CD4-positive, alpha-beta T cell treated with Interleukin-4 for 1 hour (primary cell): ENCODE data around the gene SCG5.

ENCODE experiments used
- DNase-seq, 2 donors: peaks; one replicate each; pipeline ENCODE4 v3.0.0-alpha.2; 2020 to 2022

SCG5 gene

GRCh38 chr15:32659340-32660155, 18.0 kb downstream of the SCG5 start:
- DNase-seq = no peak

DNA sequence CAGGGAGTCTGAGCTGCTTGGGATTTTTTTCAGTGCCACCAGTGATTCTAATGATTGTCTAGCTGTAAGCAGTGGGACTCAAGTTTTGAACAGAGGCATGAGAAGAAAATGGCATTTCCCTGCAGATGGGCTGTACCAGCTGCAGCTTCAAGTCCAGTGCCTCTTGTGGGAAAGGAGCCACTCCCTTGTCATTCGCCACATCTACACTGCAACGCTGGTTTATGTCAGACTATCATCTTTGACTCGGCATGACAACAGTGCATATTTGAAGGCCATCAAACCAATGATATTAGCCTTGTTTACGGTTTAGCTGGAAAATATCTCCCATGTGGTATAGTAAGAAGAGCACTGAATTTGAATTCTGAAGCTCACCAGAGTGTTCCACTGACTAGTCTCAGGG, 22.2 kb downstream of the SCG5 start:
- no peak for DNase-seq

- DNase-seq = no peak
Measured at GRCh38 chr15:32664796-32665195, 23.3 kb downstream of the SCG5 start.

DNA sequence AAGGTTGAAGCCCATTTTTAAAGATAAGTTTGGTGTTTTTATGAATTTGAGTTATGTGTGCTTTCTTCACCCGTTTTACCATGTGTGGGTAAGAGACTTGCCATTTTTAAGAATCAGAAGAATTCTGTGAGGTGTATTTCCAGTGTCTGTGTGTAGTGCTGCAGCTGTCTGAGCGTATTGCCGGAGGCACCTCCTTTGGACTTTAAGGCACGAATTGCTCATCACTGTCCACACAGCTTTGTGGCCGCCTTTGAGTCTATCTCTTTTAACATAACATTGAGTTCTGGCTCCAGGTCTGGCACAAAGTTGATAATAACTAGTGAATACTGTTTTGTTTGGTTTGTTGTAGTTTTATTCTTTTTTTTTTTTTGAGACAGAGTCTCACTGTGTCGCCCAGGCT, 25.8 kb downstream of the SCG5 start:
- no peak for DNase-seq

GRCh38 chr15:32668942-32669341, 27.4 kb downstream of the SCG5 start:
- no peak for DNase-seq

- no peak for DNase-seq
Measured at GRCh38 chr15:32669896-32670611, 28.5 kb downstream of the SCG5 start.

- DNase-seq = no peak
Measured at GRCh38 chr15:32670623-32671022, 29.1 kb downstream of the SCG5 start.

DNA sequence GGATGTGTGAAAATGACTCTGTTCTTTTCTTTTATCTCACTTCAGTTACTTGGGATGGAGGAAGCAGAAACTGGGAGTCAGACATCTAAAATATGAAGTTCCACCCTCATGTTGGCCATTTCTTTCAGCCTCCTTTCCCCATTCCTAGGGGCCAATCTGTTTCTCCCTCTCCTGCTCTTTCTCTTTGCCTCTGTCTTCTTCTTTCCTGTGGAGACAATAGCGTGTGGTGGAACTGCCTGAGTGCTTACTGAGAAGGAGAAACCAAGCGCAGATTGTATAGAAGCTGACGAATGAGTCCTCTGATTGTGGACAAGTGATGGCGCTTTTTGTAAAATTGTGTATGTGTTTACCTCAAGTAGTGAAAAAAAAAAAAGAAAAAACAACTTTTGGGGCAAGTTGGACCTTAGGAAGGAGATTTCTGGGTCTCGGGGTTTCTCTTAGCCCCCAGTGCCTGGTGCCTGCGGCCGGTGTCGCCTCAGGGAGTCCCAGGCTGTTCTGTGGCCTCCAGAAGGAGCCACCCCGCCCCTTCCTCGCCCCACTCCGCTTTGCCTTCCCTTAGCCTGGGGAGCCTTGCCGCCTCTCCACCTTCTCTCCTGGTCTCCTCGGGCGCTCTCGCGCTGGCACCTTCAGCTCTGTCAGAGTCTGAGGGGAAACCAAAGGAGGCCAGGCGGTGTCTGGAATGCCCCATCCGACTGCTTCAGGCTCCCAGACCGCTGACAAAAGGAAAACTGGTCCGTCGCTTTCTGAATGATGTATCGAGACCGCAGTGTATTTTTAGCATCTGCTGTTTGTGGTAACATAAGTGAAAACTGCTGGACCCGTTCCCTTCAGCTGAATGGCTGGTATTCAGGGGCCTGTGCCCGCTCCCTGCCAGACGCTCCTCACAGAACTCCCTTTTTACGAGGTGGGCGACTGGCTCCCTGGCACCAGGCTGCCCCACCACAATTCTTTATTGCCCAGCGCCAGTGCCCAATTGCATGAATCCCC, 30.1 kb downstream of the SCG5 start:
- DNase-seq = no peak

DNA sequence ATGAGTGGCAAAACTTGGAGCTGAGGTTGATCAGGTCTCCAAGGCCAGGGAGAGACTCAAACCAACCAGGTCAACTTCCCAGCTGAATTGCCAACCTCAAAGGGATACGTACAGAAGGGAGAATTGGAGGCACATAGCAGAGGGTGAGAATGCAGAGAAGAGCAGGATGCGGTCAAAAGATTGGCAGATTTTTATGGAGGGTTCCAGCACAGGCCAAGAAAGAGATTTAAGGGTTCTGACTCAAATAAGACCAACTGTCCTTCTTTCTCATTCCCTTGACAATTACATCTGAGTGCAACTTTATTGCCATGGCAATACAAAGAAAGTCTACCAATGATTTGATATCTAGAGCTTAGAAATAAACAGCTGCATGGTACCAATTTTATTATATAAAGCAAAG, 33.2 kb downstream of the SCG5 start:
- DNase-seq = no peak

DNA sequence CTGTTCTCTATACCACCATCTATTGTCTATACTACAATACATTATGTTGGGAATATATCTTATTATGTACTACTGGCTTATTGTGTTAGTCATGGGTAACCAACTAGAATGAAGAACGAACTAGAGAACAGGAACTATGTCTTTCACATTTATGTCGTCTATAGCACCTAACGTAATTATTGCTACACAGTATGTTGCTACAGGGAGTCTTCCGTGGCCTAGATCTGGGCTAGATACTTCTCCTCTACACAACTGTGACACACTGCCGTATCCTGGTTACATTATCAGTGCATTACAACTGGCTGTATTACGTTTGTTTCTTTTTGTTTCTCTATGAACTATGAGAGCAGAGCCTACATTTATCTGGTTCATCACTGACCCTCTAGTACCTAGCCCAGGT, 34.0 kb downstream of the SCG5 start:
- DNase-seq = no peak

GRCh38 chr15:32676169-32676568, 34.7 kb downstream of the SCG5 start:
- no peak for DNase-seq

GRCh38 chr15:32677238-32677750, 35.8 kb downstream of the SCG5 start:
- no peak for DNase-seq

DNA sequence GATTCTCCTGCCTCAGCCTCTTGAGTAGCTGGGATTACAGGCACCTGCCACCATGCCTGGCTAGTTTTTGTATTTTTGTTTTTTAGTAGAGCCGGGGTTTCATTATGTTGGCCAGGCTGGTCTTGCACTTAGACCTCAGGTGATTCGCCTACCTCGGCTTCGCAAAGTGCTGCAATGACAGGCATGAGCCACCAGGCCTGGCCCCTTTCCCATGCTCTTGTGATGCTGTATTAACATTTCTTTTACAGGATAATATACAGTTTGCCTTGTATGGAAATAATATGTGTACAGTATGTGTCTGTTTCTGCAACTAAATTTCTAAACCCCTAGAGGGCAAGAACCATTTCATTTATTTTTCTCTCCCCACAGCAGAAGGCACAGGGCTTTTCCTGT, 37.8 kb downstream of the SCG5 start:
- no peak for DNase-seq

DNA sequence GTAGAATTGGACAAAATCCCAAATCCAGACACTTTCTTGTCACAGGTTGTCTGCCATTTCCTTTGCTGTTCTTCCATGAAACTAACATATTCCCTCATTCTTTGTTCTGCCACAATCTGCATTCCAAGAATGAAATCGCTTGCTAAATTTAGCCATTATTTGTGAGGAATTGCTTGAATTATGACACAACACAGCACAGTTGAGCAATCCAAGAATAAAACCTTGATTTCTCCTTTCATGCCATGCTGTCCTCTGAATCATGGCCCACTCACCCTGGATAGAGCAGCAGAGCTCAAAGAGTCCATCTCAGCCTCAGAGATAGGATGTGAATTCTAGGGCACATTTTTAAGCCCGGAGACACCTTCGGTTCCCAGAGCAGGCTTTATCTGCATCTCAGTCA, 41.1 kb downstream of the SCG5 start:
- DNase-seq = no peak

DNA sequence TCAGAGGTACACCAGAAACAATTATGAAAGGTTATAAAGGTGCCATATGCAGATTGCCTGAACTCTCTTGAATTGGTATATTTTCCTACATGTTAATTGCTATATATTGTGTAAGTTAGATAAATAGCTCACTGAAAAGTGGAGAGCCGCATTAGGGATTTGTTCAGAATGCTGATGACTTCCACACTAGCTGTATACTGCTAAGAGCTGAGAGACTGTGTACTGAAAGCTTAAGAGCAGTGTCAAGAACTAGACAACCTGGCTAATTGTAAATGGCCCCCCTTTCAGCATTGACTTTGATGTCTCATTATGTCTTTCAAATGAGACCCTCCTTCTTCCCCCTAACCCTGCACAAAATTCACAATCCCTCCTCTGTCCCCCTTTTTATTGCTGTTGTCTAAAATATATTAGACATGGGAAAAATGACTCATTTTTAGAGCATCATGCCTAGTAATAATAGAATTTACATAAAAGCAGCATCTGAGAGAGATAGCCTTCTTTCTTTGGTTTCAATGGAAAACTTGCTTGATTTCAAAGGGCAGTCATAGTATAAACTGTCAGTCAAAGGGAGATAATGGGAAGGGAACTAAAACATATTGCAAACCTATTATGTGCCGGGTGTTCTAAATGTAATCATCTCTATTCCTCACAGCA, 41.6 kb downstream of the SCG5 start:
- DNase-seq = no peak

DNA sequence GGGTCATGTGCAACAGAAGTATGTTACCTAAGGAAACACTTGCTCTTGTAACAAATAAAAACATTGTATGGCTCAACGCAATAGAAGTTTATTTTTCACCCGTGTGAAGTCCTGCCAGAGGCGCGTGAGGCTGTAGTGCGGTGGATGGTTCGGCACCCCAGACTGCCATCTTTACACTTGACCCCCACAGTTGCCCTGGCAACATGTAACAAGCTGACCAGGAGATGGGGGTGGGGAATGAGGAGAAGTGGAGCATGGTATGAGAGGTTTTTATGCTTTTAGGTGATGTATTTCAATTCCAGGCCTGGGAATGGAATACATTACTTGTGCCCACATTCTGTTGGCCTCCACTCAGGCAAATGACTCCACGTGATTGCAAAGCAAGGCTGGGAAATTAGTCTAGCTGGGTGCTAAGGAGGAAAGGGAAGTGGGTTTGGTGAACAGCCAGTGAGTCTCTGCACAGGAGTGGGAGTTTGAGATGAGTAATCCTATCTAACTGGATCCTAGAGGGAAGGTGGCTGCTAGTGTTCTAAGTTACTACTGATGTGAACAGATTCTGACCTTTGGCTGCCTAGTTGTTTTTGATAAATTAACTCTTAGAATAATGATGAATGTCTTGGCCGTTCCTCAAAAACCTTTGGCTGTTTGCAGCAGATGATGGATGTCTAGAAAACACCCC, 42.5 kb downstream of the SCG5 start:
- peak in 1 of 2 donors; percentile 13 for DNase-seq

- no peak for DNase-seq
Measured at GRCh38 chr15:32685576-32685975, 44.1 kb downstream of the SCG5 start.

DNA sequence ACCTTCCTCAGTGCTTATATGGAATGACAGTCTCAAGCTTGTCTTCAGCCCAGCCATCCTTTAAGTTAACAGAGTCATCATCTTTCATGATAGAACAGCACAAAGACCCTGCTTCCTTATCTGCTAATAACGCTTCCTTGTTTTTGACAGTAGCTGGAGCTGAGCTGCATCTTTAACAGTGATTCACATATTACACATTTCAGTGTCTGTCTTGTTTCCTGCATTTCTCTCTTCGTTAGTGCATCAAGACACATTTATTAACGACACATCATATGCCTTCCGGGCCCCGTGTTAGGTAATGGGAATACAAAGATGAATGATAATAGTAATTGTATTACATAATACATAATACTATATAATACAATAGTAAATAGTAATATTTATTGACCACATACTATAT, 46.0 kb downstream of the SCG5 start:
- DNase-seq = no peak

DNA sequence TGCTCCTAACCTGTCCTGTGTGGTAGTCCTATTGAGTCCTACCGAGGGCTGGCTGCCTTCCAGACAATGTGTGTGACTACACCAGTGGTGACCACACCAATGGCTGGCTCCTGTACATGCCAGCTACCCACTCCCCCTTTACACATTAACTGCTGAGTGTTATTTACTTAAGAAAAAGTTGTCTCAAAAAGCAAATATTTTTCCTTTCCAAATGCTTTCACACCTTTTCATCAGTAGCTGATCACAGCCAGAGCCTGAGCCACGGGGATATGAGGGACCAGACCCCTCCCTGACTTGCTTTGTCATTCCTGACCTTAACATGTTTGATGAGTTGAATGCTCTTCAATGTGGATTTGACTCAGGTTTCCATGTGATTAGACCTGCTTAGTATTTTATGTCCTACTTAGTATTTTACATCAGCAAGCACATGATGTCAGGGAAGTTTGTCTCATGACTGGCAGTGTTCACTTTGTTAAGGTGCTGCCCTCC, 46.7 kb downstream of the SCG5 start:
- no peak for DNase-seq

DNA sequence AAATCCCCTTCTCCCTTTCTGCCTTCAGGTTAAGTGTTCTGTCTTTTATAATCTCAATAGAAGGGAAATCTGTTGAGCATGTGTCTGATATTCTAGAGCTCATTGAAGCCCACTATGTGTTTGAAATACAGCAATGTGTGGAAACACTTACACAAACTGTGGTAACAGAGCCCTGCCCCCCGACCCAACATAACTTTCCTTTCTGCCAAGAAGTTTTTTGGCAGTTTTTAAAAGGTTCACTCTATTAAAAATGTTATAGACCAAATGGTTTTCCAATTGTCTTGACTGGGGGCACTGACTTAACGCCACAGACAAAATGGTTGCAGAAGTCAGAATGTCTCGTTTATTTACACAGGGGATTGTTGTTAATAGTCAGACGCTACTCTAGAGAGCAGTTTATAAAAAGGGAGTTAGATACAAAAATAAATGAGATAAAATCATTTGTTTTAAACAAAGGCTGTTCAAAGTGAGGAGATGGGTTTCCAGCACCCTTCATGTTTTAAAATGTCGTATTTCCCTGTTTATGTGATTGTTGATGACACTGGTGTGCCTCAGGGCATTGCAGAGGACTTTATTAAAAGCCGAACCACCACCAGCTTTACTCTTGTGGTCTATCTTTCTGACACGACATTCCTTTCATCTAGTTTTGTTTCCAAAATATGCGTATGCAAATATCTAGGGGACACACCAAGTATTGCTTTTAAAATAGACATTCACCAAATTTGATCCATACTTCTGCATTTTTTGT, 49.6 kb downstream of the SCG5 start:
- DNase-seq = no peak

DNA sequence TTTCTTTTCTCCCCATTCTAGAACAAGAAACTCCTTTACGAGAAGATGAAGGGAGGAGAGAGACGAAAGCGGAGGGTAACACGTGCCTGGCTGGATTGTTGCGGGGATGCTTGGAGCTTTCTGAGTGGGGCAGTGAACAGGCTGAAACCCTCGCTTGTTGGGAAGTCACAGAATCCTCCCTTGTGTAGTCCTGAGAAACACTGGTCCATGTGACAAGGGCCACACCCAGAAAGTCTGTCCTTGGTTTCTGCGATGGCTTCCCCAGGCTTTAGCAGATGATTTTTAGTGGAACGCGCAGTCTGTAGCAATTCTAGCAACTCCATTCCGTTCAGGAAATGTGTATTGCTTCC, 50.2 kb downstream of the SCG5 start:
- no peak for DNase-seq
